Stimulated activated CD4-positive, alpha-beta T cell treated with anti-CD3 and anti-CD28 coated beads, Interleukin-2, amount 100 ng/mL, for 4 hours (primary cell): Measurements from ENCODE around the gene CYSLTR2.
"Not testable (repeated sequence)": the region's sequence is repeated elsewhere in the genome, so short reads cannot be mapped to it uniquely, and the experiment has no call there.

ENCODE experiments used
- DNase-seq: peaks from one replicate; pipeline ENCODE4 v3.0.0-alpha.2; 2020; ENCODE audit warnings: low read depth

CYSLTR2 gene

GRCh38 chr13:48696676-48697075 is 42.9 kb downstream of the CYSLTR2 start:
- not testable (repeated sequence) for DNase-seq

- no peak for DNase-seq
These were observed 53.7 kb downstream of the CYSLTR2 start for GRCh38 chr13:48707405-48707804.

- DNase-seq, result no peak
These were observed 55.0 kb downstream of the CYSLTR2 start for GRCh38 chr13:48708764-48709163.

GRCh38 chr13:48709213-48709612 is 55.5 kb downstream of the CYSLTR2 start:
- no peak for DNase-seq

GRCh38 chr13:48710160-48710559 is 56.4 kb downstream of the CYSLTR2 start:
- no peak for DNase-seq

GRCh38 chr13:48712141-48712540 is 58.4 kb downstream of the CYSLTR2 start:
- no peak for DNase-seq

- DNase-seq, result no peak
These were observed 62.2 kb downstream of the CYSLTR2 start for GRCh38 chr13:48715977-48716376.

GRCh38 chr13:48720621-48721020 is 66.9 kb downstream of the CYSLTR2 start:
- no peak for DNase-seq

- no peak for DNase-seq
These were observed 69.4 kb downstream of the CYSLTR2 start for GRCh38 chr13:48723168-48723567.

- DNase-seq, result no peak
These were observed 71.5 kb downstream of the CYSLTR2 start for GRCh38 chr13:48725271-48725670.

- DNase-seq, result no peak
These were observed 73.0 kb downstream of the CYSLTR2 start for GRCh38 chr13:48726711-48727110.

- no peak for DNase-seq
These were observed 73.7 kb downstream of the CYSLTR2 start for GRCh38 chr13:48727241-48728011.

GRCh38 chr13:48728226-48728625 is 74.5 kb downstream of the CYSLTR2 start:
- DNase-seq, result no peak

GRCh38 chr13:48728876-48729275 is 75.1 kb downstream of the CYSLTR2 start:
- DNase-seq, result no peak

- DNase-seq, result no peak
These were observed 76.1 kb downstream of the CYSLTR2 start for GRCh38 chr13:48729856-48730255.

- no peak for DNase-seq
These were observed 77.4 kb downstream of the CYSLTR2 start for GRCh38 chr13:48731001-48731658.

GRCh38 chr13:48731957-48732569 is 78.3 kb downstream of the CYSLTR2 start:
- peak; percentile 39 for DNase-seq

GRCh38 chr13:48733739-48734335 is 80.1 kb downstream of the CYSLTR2 start:
- no peak for DNase-seq

- no peak for DNase-seq
These were observed 81.8 kb downstream of the CYSLTR2 start for GRCh38 chr13:48735571-48735970.

GRCh38 chr13:48737689-48738088 is 84.0 kb downstream of the CYSLTR2 start:
- no peak for DNase-seq

GRCh38 chr13:48738311-48738710 is 84.6 kb downstream of the CYSLTR2 start:
- DNase-seq, result no peak

GRCh38 chr13:48739386-48739964 is 85.7 kb downstream of the CYSLTR2 start:
- DNase-seq, result no peak
